Activated T-cell treated with anti-CD3 and anti-CD28 coated beads, Interleukin-2, amount 50 U/mL, for 24 hours (primary cell): Measurements from ENCODE around the gene ISG20L2.

ENCODE experiments used
- DNase-seq: peaks from one replicate; pipeline ENCODE4 v3.0.0-alpha.2; 2020
- H3K27ac Mint-ChIP-seq: 2 replicates; pipeline ENCODE4 v1.8.0; 2020; ENCODE audit warnings: mild to moderate bottlenecking, mixed read lengths
- H3K27me3 Mint-ChIP-seq: 2 replicates; pipeline ENCODE4 v1.8.0; 2020; ENCODE audit warnings: mixed read lengths
- H3K36me3 Mint-ChIP-seq: 2 replicates; pipeline ENCODE4 v1.8.0; 2020; ENCODE audit warnings: low read depth, mixed read lengths
- H3K4me1 Mint-ChIP-seq: 2 replicates; pipeline ENCODE4 v1.8.0; 2020; ENCODE audit warnings: low read depth, mixed read lengths
- H3K4me3 Mint-ChIP-seq: 2 replicates; pipeline ENCODE4 v1.8.0; 2020; ENCODE audit warnings: mild to moderate bottlenecking, moderate library complexity, mixed read lengths
- H3K9me3 Mint-ChIP-seq: 2 replicates; pipeline ENCODE4 v1.8.0; 2020; ENCODE audit warnings: mixed read lengths

ISG20L2 gene, protein sequence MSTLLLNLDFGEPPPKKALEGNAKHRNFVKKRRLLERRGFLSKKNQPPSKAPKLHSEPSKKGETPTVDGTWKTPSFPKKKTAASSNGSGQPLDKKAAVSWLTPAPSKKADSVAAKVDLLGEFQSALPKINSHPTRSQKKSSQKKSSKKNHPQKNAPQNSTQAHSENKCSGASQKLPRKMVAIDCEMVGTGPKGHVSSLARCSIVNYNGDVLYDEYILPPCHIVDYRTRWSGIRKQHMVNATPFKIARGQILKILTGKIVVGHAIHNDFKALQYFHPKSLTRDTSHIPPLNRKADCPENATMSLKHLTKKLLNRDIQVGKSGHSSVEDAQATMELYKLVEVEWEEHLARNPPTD

GRCh38 chr1:156728599-156729462, at the start of gene ISG20L2:
TSS of gene ISG20L2 (minus strand) at chr1:156728766. CDS start at chr1:156727652, 1,114 bp downstream.
- no peaks in the 10 kb centered on the region for H3K27me3 Mint-ChIP-seq
- H3K36me3 Mint-ChIP-seq = peaks cover 32% of the 10 kb centered on the region
- no peaks in the 10 kb centered on the region for H3K9me3 Mint-ChIP-seq
- H3K27ac Mint-ChIP-seq = no peak within 1 kb of the TSS
- DNase-seq = peak; percentile 93
- no peak within 1 kb of the TSS for H3K4me3 Mint-ChIP-seq
- peaks cover 28% of the 10 kb centered on the region for H3K4me1 Mint-ChIP-seq

- DNase-seq = no peak
- Mint-ChIP-seq H3K27me3 (no peaks in the 10 kb centered on the region), H3K27ac (peak overlapping the region; percentile 37), H3K36me3 (peaks cover 61% of the 10 kb centered on the region), H3K4me3 (no peak overlapping the region), H3K4me1 (peaks cover 59% of the 10 kb centered on the region), H3K9me3 (no peaks in the 10 kb centered on the region)
These were observed 49.0 kb upstream of the ISG20L2 start for GRCh38 chr1:156777573-156777972.

DNA sequence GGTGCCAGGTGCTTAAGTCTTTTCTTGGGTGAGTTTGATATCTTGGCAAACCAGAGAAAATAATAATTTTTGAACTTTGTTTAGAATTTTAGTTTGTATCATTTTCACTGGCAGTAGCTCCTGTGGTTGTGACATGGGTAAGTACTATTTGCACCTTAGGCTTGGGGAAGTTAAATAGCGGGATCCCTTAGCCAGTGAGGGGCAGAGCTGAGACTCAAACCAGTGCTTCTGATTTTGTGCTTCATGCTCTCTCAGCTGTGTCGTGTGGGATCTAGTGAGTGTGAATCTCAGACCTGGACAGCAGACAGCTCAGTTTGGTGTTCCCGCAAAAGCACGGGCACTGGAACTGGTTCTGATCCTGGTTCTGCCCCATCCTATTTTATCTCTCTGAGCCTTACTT, 48.4 kb upstream of the ISG20L2 start:
- Mint-ChIP-seq H3K36me3 (peaks cover 61% of the 10 kb centered on the region), H3K9me3 (no peaks in the 10 kb centered on the region), H3K4me3 (no peak overlapping the region), H3K27me3 (no peaks in the 10 kb centered on the region), H3K27ac (peak overlapping the region; percentile 37), H3K4me1 (peaks cover 61% of the 10 kb centered on the region)
- no peak for DNase-seq

- H3K27ac Mint-ChIP-seq = peak overlapping the region; percentile 70
These were observed 47.2 kb upstream of the ISG20L2 start for GRCh38 chr1:156775799-156776198.

DNA sequence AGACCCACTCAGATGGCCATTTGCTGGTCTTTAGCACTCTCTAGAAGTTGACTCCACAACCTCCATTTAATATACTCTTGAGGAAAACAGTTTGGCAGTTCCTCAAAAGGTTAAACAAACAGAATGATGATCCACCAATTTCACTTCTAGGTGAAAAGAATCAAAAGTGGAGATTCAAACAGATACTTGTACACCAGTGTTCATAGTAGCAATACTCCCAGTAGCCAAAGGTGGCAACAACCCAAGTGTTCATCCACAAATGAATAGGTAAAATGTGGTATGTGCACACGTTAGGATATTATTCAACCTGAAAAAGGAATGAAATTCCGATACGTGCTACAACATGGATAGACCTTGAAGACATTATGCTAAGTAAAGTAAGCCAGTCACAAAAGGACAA, 45.0 kb upstream of the ISG20L2 start:
- H3K4me1 Mint-ChIP-seq = peaks cover 76% of the 10 kb centered on the region
- H3K4me3 Mint-ChIP-seq = no peak overlapping the region
- H3K9me3 Mint-ChIP-seq = no peaks in the 10 kb centered on the region
- peak overlapping the region; percentile 80 for H3K27ac Mint-ChIP-seq
- H3K36me3 Mint-ChIP-seq = peaks cover 74% of the 10 kb centered on the region
- DNase-seq = no peak
- H3K27me3 Mint-ChIP-seq = no peaks in the 10 kb centered on the region

More at GRCh38 chr1:156775799-156776198, 47.2 kb upstream of the ISG20L2 start:
- Mint-ChIP-seq H3K4me3 (no peak overlapping the region), H3K9me3 (no peaks in the 10 kb centered on the region), H3K27me3 (no peaks in the 10 kb centered on the region), H3K4me1 (peaks cover 58% of the 10 kb centered on the region), H3K36me3 (peaks cover 57% of the 10 kb centered on the region)
- no peak for DNase-seq

DNA sequence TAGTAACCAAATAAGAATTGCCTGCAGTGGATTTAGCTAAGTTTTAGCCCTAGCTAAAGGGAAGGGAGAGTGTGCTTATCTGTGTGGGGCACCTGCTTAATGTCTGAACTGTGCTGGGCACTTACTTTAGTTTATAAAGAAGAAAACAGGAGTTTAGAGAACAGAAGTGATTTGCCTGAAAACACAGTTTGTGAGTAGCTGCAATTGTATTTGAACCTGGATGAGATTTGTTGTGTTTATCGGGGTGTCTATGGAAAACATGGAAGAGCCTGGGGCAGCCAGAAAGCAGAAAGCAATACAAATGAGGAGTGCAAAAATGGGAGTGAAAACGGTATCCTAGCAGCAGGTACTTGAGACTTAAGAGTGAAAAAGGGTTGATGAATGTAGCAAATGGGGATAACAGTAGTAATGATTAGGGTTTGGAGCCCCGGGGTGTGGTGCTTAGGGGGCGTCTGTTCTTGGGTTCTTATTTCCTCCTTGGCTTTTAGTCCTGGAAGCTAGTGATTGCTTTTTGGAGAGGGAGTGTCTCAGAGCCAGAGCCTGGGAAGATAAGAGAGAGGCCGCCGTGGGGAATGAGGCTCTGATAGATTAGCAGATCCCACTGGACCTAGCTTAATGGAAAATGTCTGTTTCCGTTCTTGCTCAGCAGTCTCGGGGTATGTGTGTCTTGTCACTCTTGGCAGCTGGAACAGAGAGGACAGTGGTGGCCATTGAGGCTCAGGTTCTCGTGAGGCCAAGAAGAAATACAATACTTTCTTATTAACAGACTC, 44.3 kb upstream of the ISG20L2 start:
- Mint-ChIP-seq H3K4me1 (peaks cover 75% of the 10 kb centered on the region), H3K27me3 (no peaks in the 10 kb centered on the region), H3K27ac (no peak overlapping the region), H3K4me3 (no peak overlapping the region), H3K36me3 (peaks cover 75% of the 10 kb centered on the region), H3K9me3 (no peaks in the 10 kb centered on the region)
- DNase-seq = no peak

GRCh38 chr1:156772222-156772621, 43.7 kb upstream of the ISG20L2 start:
- H3K4me3 Mint-ChIP-seq = no peak overlapping the region
- H3K4me1 Mint-ChIP-seq = peaks cover 70% of the 10 kb centered on the region
- no peaks in the 10 kb centered on the region for H3K27me3 Mint-ChIP-seq
- DNase-seq = no peak
- no peaks in the 10 kb centered on the region for H3K9me3 Mint-ChIP-seq
- H3K36me3 Mint-ChIP-seq = peaks cover 71% of the 10 kb centered on the region
- H3K27ac Mint-ChIP-seq = no peak overlapping the region

- no peak overlapping the region for H3K4me3 Mint-ChIP-seq
- peaks cover 52% of the 10 kb centered on the region for H3K36me3 Mint-ChIP-seq
- H3K27me3 Mint-ChIP-seq = no peaks in the 10 kb centered on the region
- H3K4me1 Mint-ChIP-seq = peaks cover 56% of the 10 kb centered on the region
- no peak overlapping the region for H3K27ac Mint-ChIP-seq
- DNase-seq = no peak
- no peaks in the 10 kb centered on the region for H3K9me3 Mint-ChIP-seq
These were observed 40.2 kb upstream of the ISG20L2 start for GRCh38 chr1:156768610-156769295.

- Mint-ChIP-seq H3K4me1 (peaks cover 49% of the 10 kb centered on the region), H3K27me3 (no peaks in the 10 kb centered on the region), H3K9me3 (no peaks in the 10 kb centered on the region), H3K36me3 (peaks cover 45% of the 10 kb centered on the region), H3K27ac (no peak overlapping the region), H3K4me3 (no peak overlapping the region)
- no peak for DNase-seq
These were observed 39.5 kb upstream of the ISG20L2 start for GRCh38 chr1:156767879-156768604.

DNA sequence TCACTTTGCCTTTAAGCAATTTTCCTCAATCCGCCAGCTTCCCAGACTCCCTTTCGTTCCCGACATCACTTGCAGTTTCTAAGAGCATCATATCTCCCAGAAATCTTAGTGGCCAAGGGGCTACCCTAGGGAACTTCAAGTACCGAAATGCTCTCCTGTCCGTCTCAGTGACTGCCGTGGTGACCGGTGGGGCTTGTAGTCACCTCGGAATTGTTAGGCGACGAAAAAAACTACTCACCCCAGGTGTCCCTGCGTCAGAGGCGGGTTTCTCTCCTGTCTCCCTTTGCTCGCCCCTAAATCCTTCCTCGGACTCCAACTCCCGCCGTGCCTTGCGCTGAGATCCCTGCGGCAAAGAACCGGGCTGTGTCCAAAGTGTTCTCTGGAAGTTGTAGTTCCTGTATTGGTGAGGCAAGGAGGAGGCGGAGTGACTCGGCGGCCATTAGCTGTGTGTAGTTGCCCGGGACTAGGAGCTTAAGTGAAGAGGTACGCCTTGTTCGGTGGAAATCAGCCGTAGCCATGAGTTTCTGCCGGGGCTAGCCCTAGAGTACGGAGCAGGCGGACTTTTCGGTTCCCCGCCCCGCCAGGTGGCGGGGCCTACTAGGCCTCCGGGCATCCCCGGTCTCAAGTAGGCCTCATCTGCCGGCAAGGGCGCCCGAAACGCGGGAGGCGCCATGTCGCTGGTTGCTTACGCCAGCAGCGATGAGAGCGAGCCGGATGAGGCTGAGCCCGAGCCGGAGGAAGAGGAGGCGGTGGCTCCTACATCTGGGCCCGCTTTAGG, 38.7 kb upstream of the ISG20L2 start, which contains the start of gene PRCC:
Gene PRCC (plus strand): TSS at position 435 of the 778 bp plus-strand sequence. CDS start 237 bp downstream, at position 672.
- Mint-ChIP-seq H3K27ac (no peak within 1 kb of the TSS), H3K36me3 (peaks cover 38% of the 10 kb centered on the region), H3K4me1 (peaks cover 41% of the 10 kb centered on the region), H3K9me3 (no peaks in the 10 kb centered on the region), H3K4me3 (no peak within 1 kb of the TSS), H3K27me3 (no peaks in the 10 kb centered on the region)
- DNase-seq = peak; percentile 95

DNA sequence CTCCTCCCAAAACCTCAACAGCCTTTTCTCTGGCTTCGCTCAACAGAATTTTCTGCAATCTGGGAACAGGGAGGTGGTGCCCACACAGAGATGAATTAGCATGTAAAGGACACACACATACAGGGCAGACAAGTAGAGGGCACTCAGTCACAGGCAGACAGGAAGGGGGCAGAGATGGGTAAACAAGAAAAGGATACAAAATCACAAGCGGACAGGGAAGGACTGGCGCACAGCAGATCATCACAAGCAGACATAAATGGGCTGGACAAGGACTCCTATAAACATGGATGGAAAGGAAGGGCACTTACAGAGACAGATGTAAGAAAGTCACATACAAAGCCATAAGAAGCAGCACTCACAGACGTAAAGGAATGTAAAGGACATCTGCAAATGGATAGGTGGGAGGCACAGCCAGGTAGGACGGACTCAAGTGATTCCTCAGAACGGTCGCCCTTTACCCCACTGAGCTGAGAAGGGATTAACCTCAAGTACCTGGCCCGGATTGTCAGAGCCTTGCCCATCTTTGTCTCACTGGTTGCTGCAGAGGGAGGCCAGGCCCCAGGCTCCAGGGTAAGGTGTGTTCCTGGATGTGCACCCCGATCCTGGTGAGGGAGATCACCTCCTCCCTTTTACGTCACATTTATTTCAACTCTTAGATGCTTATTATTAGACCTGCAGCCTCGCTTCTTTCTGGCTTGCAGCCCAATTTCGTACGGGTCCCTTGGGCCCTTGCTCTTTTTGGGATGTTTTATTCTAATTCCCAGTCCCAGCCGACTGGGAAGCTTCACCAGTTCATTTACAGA, 37.9 kb upstream of the ISG20L2 start:
- Mint-ChIP-seq H3K36me3 (peaks cover 34% of the 10 kb centered on the region), H3K9me3 (no peaks in the 10 kb centered on the region), H3K27me3 (no peaks in the 10 kb centered on the region), H3K27ac (no peak overlapping the region), H3K4me3 (no peak overlapping the region), H3K4me1 (peaks cover 36% of the 10 kb centered on the region)
- no peak for DNase-seq

- Mint-ChIP-seq H3K9me3 (no peaks in the 10 kb centered on the region), H3K36me3 (peaks cover 26% of the 10 kb centered on the region), H3K27me3 (no peaks in the 10 kb centered on the region), H3K4me3 (no peak overlapping the region), H3K27ac (peak overlapping the region; percentile 50), H3K4me1 (peaks cover 29% of the 10 kb centered on the region)
- DNase-seq = no peak
These were observed 37.1 kb upstream of the ISG20L2 start for GRCh38 chr1:156765666-156766065.
